SK-N-SH (cell line): ENCODE data around the gene PSTPIP1. TPM values are rescaled to one million over a fixed set of nuclear protein-coding genes. Genes with fewer than 3 reads are reported as not detected.

ENCODE experiments used
- CTCF ChIA-PET: fragments of 300-600, 350-600 bp; formaldehyde crosslinking; extraction: SDS; loops from one replicate; lab custom pipeline; 2021; lab: Yijun Ruan, JAX
- POLR2A ChIA-PET: fragments of 350-600 bp; sonication (Branson Sonifier 250); formaldehyde crosslinking; extraction: SDS; loops from one replicate; lab custom pipeline; 2020; ENCODE audit warnings: antibody characterized with exemption, inconsistent platforms; lab: Yijun Ruan, JAX
- DNase-seq: peaks from one replicate; pipeline ENCODE4 v3.0.0; 2012
- H2AFZ ChIP-seq: fragments of 200-600 bp; sonication (generic); 2 replicates; pipeline ENCODE4 v1.8.1; 2016; ENCODE audit warnings: antibody characterized with exemption, mild to moderate bottlenecking, low read depth
- H3F3A ChIP-seq: fragments of 200-600 bp; sonication (generic); replicated peaks from 2 replicates; pipeline ENCODE3; 2016; ENCODE audit warnings: antibody characterized with exemption, mild to moderate bottlenecking; ENCODE audit not compliant: insufficient read depth
- H3K27ac ChIP-seq, 2 experiments: fragments of 200-500 bp in 1 of 2; fragments of 200-600 bp in 1 of 2; sonication (Bioruptor generic) in 1 of 2; sonication (generic), shearing (Covaris generic) in 1 of 2; 2 replicates each; pipeline versions ENCODE4 v1.5.1 to v1.6.1; 2014 to 2016; ENCODE audit warnings: low read depth in 2 of 2, inconsistent platforms in 1 of 2, low read length in 1 of 2, mild to moderate bottlenecking in 1 of 2, mixed read lengths in 1 of 2
- H3K27me3 ChIP-seq: fragments of 200-600 bp; sonication (generic), shearing (Covaris generic); 2 replicates; pipeline ENCODE4 v1.6.1; 2016; ENCODE audit warnings: mixed run types; ENCODE audit not compliant: insufficient read depth
- H3K36me3 ChIP-seq, 2 experiments: fragments of 200-500 bp in 1 of 2; fragments of 200-600 bp in 1 of 2; sonication (Bioruptor generic) in 1 of 2; sonication (generic) in 1 of 2; replicated peaks in 1 of 2; 2 replicates each; pipeline versions ENCODE3 to v1.5.1; 2014 to 2016; ENCODE audit warnings: low read length in 1 of 2, mild to moderate bottlenecking in 1 of 2; ENCODE audit not compliant: insufficient read depth in 2 of 2, control insufficient read depth in 1 of 2
- H3K4me1 ChIP-seq, 2 experiments: fragments of 200-500 bp in 1 of 2; fragments of 200-600 bp in 1 of 2; sonication (Bioruptor generic) in 1 of 2; sonication (generic), shearing (Covaris generic) in 1 of 2; 2 replicates each; pipeline versions ENCODE4 v1.5.1 to v1.6.1; 2014 to 2016; ENCODE audit warnings: low read depth in 1 of 2, low read length in 1 of 2, mixed run types in 1 of 2; ENCODE audit not compliant: insufficient read depth in 2 of 2, control insufficient read depth in 1 of 2
- H3K4me2 ChIP-seq: fragments of 200-600 bp; sonication (generic), shearing (Covaris generic); 2 replicates; pipeline ENCODE4 v1.6.1; 2017; ENCODE audit warnings: mixed run types
- H3K4me3 ChIP-seq, 2 experiments: fragments of 200-500 bp in 1 of 2; fragments of 200-600 bp in 1 of 2; sonication (Bioruptor generic) in 1 of 2; sonication (generic), shearing (Covaris generic) in 1 of 2; 2 replicates each; pipeline versions ENCODE4 v1.5.1 to v1.8.1; 2014 to 2016; ENCODE audit warnings: low read depth in 2 of 2, inconsistent platforms in 1 of 2, low read length in 1 of 2, mild to moderate bottlenecking in 1 of 2, mixed read lengths in 1 of 2, moderate library complexity in 1 of 2
- H3K79me2 ChIP-seq: fragments of 200-600 bp; sonication (generic); 2 replicates; pipeline ENCODE4 v1.8.1; 2017; ENCODE audit warnings: mild to moderate bottlenecking; ENCODE audit not compliant: insufficient read depth
- H3K9ac ChIP-seq: fragments of 200-600 bp; sonication (generic); 2 replicates; pipeline ENCODE4 v1.6.1; 2017; ENCODE audit warnings: mixed run types
- H3K9me2 ChIP-seq: fragments of 200-600 bp; sonication (generic); 2 replicates; pipeline ENCODE4 v1.6.1; 2017; ENCODE audit warnings: mixed run types
- H3K9me3 ChIP-seq: fragments of 200-600 bp; sonication (generic); 2 replicates; pipeline ENCODE4 v1.6.1; 2017; ENCODE audit warnings: mixed run types, mild to moderate bottlenecking, moderate library complexity
- H4K20me1 ChIP-seq: fragments of 200-600 bp; sonication (generic); 2 replicates; pipeline ENCODE4 v1.6.1; 2017; ENCODE audit warnings: mild to moderate bottlenecking, mixed run types; ENCODE audit not compliant: insufficient read depth
- EP300 ChIP-seq, 2 experiments: IDR thresholded peaks; 2 replicates each; pipeline versions ENCODE4 v1.4.0 to v1.6.1; 2012; ENCODE audit warnings: borderline replicate concordance in 1 of 2, low read depth in 1 of 2, low read length in 1 of 2
- EZH2phosphoT487 ChIP-seq: fragments of 200-600 bp; sonication (generic); IDR thresholded peaks from 2 replicates; pipeline ENCODE4 v1.6.1; 2017; ENCODE audit warnings: low read depth, mixed run types, mild to moderate bottlenecking, antibody characterized with exemption, moderate library complexity, borderline replicate concordance
- FOXM1 ChIP-seq: IDR thresholded peaks from 2 replicates; pipeline ENCODE4 v1.4.0; 2012; ENCODE audit warnings: low read depth, mild to moderate bottlenecking
- JUND ChIP-seq: IDR thresholded peaks from 2 replicates; pipeline ENCODE4 v1.4.0; 2012
- MEF2A ChIP-seq: IDR thresholded peaks from 2 replicates; pipeline ENCODE4 v1.4.0; 2012; ENCODE audit warnings: low read depth, borderline replicate concordance
- NRF1 ChIP-seq: IDR thresholded peaks from 2 replicates; pipeline ENCODE4 v1.6.1; 2012; ENCODE audit warnings: low read depth, mild to moderate bottlenecking, low read length
- SMC3 ChIP-seq: IDR thresholded peaks from 2 replicates; pipeline ENCODE4 v1.6.1; 2012; ENCODE audit warnings: low read depth, low read length, improper control_type of control experiment
- TCF12 ChIP-seq: IDR thresholded peaks from 2 replicates; pipeline ENCODE4 v1.4.0; 2012
- WGBS: methylation state at CpG from one replicate; pipeline ENCODE4 v1.1.6; 2017; ENCODE audit warnings: low lambda C conversion rate; 5-methylcytosine and 5-hydroxymethylcytosine counted together
- polyA plus RNA-seq, 3 experiments: library from polyadenylated mRNA; depleted of rRNA; stranded (reverse); fragments of >200 nt; gene quantifications; 2 replicates each; pipeline ENCODE4 v1.2.3, GENCODE V29; 2012
- TF ChIP-seq, protein P1 (sequence below): IDR thresholded peaks from 2 replicates; pipeline ENCODE4; 2012
- TF ChIP-seq, protein P2 (sequence below): fragments of 200-600 bp; sonication (generic); IDR thresholded peaks from 2 replicates; pipeline ENCODE4 v1.6.1; 2017; ENCODE audit warnings: antibody characterized with exemption, mild to moderate bottlenecking, moderate library complexity
- TF ChIP-seq, protein P3 (sequence below): IDR thresholded peaks from 2 replicates; pipeline ENCODE4 v1.4.0; 2012; ENCODE audit warnings: low read depth, borderline replicate concordance
- TF ChIP-seq, protein P4 (sequence below): IDR thresholded peaks from 2 replicates; pipeline ENCODE4 v1.4.0; 2012; ENCODE audit warnings: low read depth
- TF ChIP-seq, protein P5 (sequence below): fragments of 150-350 bp; IDR thresholded peaks from 2 replicates; pipeline ENCODE4 v1.6.1; 2016; ENCODE audit warnings: mild to moderate bottlenecking, low read depth, low read length
- TF ChIP-seq, protein P6 (sequence below): IDR thresholded peaks from 2 replicates; pipeline ENCODE4 v1.4.0; 2012; ENCODE audit warnings: low read depth, borderline replicate concordance

PSTPIP1 gene
- polyA plus RNA-seq, 1 of the 3 experiments (the other 2 are of a cell fraction), result 0.69 TPM

DNA sequence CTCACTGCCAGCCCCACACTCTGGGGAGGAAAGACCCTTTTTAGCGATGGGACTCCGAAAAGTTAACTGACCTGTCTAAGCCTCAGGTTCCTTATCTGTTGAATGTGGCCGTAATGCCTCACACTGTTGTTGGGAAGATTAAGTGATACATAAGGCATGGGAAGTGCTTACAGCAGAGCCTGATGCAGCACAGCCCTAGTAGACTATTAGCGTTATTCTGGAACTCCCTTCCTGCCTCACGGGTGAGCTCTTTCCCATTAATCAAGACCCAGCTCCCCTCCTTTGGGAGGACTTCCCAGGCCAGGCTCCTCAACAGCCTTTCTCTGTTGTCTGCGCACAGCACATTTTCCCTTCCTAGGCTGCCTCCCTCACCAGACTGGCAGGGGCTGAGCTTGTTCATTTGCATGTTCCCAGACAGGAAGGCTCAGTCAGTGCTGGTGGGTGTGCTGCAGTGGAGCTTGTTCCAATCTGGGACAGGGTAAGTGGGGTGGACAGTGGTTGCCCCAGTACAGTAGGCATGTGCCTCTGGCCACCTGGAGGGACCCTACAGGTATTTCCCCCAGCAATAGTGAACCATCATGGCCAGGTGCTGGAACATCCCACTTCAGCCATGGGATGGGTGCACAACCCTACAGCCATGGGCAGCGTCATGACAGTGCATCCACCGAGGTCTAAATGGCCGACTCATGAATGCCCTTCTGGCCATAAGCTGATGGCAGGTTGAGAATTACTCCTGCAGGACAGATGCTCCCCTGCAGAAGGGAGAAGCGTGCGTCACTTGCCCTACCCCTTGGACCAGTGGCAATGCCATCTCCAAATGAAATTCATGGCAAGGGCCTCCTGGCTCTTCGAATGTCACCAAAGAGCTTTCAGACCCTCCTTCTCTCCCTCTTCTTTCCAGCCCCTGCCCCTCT, 5.8 kb upstream of the PSTPIP1 start:
- Histone ChIP-seq H3K4me2 (no peak overlapping the region), H3K27ac (no peak overlapping the region), H3K4me3 (no peak overlapping the region), H3K36me3 (no peaks in the 10 kb centered on the region), H3K9me3 (no peaks in the 10 kb centered on the region), H3K4me1 (no peaks in the 10 kb centered on the region; a peak in 1 of 4 replicates), H3K9ac (no peak overlapping the region), H4K20me1 (no peaks in the 10 kb centered on the region), H2AFZ (no peak overlapping the region), H3F3A (no peaks in the 10 kb centered on the region), H3K9me2 (no peaks in the 10 kb centered on the region), H3K27me3 (no peaks in the 10 kb centered on the region), H3K79me2 (no peaks in the 10 kb centered on the region)
- POLR2A ChIA-PET, result interaction anchor here (1.3 kb wide), 1 partner anchor 9 kb away, joined by 3 read pairs; no protein-coding TSS in a partner anchor
- DNase-seq, result no peak
- CTCF ChIA-PET, result interaction anchor here (1.1 to 1.4 kb wide), 3 partner anchors 9 to 137 kb away, joined by 3 read pairs; partner anchors contain the start of gene SCAPER
- WGBS, result 90% methylated on average over 10 of the region's 12 CpGs
- TF ChIP-seq SMC3 (no peak), JUND (no peak), TCF12 (no peak), FOXM1 (no peak), EP300 (IDR thresholded peaks at IDR 0.05; ENCODE audit: borderline replicate concordance in 1 of 2, low read depth in 1 of 2, low read length in 1 of 2) (no peak), EZH2phosphoT487 (no peak), NRF1 (no peak)
- TF ChIP-seq, protein P1, sequence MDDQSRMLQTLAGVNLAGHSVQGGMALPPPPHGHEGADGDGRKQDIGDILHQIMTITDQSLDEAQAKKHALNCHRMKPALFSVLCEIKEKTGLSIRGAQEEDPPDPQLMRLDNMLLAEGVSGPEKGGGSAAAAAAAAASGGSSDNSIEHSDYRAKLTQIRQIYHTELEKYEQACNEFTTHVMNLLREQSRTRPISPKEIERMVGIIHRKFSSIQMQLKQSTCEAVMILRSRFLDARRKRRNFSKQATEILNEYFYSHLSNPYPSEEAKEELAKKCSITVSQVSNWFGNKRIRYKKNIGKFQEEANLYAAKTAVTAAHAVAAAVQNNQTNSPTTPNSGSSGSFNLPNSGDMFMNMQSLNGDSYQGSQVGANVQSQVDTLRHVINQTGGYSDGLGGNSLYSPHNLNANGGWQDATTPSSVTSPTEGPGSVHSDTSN, result no peak
- TF ChIP-seq, protein P2, sequence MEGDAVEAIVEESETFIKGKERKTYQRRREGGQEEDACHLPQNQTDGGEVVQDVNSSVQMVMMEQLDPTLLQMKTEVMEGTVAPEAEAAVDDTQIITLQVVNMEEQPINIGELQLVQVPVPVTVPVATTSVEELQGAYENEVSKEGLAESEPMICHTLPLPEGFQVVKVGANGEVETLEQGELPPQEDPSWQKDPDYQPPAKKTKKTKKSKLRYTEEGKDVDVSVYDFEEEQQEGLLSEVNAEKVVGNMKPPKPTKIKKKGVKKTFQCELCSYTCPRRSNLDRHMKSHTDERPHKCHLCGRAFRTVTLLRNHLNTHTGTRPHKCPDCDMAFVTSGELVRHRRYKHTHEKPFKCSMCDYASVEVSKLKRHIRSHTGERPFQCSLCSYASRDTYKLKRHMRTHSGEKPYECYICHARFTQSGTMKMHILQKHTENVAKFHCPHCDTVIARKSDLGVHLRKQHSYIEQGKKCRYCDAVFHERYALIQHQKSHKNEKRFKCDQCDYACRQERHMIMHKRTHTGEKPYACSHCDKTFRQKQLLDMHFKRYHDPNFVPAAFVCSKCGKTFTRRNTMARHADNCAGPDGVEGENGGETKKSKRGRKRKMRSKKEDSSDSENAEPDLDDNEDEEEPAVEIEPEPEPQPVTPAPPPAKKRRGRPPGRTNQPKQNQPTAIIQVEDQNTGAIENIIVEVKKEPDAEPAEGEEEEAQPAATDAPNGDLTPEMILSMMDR, result no peak

DNA sequence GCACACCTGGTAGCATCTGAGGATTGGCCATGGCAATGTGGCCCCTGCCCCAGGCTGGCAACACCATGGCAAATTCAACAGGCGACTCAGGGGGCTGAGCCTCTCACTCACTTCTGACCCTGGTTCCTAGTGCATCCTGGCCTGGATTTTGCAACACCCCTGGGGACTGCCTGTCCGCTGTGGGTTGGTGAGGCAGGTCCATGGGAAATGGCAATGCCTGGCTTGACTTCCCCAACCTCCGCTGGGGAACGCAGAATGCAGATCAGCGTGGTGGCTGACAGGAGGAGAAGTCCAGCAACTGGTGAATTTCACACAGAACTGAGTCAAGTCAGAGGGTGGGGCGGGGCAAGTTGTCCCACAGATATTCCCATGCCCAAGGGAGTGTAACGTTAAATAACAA, 3.9 kb upstream of the PSTPIP1 start:
- no peak for DNase-seq
- Histone ChIP-seq H3K27me3 (no peaks in the 10 kb centered on the region), H3K4me3 (no peak overlapping the region), H3F3A (no peaks in the 10 kb centered on the region), H2AFZ (no peak overlapping the region), H3K4me1 (peaks cover 7 to 16% of the 10 kb centered on the region in 2 experiments; a peak in 1 of 4 replicates), H3K9me3 (no peaks in the 10 kb centered on the region), H3K27ac (no peak overlapping the region), H3K4me2 (no peak overlapping the region), H3K36me3 (no peaks in the 10 kb centered on the region), H3K9ac (no peak overlapping the region), H3K9me2 (no peaks in the 10 kb centered on the region), H3K79me2 (no peaks in the 10 kb centered on the region)
- CTCF ChIA-PET, result no interaction called here
- 82% methylated on average over 7 of the region's 7 CpGs for WGBS
- TF ChIP-seq, protein P3, sequence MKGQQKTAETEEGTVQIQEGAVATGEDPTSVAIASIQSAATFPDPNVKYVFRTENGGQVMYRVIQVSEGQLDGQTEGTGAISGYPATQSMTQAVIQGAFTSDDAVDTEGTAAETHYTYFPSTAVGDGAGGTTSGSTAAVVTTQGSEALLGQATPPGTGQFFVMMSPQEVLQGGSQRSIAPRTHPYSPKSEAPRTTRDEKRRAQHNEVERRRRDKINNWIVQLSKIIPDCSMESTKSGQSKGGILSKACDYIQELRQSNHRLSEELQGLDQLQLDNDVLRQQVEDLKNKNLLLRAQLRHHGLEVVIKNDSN, result no peak
- TF ChIP-seq, protein P4, sequence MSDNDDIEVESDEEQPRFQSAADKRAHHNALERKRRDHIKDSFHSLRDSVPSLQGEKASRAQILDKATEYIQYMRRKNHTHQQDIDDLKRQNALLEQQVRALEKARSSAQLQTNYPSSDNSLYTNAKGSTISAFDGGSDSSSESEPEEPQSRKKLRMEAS, result no peak
- TF ChIP-seq, protein P1, result no peak
- TF ChIP-seq MEF2A, result no peak
- TF ChIP-seq, protein P5, sequence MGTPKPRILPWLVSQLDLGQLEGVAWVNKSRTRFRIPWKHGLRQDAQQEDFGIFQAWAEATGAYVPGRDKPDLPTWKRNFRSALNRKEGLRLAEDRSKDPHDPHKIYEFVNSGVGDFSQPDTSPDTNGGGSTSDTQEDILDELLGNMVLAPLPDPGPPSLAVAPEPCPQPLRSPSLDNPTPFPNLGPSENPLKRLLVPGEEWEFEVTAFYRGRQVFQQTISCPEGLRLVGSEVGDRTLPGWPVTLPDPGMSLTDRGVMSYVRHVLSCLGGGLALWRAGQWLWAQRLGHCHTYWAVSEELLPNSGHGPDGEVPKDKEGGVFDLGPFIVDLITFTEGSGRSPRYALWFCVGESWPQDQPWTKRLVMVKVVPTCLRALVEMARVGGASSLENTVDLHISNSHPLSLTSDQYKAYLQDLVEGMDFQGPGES, result no peak
- TF ChIP-seq, protein P6, sequence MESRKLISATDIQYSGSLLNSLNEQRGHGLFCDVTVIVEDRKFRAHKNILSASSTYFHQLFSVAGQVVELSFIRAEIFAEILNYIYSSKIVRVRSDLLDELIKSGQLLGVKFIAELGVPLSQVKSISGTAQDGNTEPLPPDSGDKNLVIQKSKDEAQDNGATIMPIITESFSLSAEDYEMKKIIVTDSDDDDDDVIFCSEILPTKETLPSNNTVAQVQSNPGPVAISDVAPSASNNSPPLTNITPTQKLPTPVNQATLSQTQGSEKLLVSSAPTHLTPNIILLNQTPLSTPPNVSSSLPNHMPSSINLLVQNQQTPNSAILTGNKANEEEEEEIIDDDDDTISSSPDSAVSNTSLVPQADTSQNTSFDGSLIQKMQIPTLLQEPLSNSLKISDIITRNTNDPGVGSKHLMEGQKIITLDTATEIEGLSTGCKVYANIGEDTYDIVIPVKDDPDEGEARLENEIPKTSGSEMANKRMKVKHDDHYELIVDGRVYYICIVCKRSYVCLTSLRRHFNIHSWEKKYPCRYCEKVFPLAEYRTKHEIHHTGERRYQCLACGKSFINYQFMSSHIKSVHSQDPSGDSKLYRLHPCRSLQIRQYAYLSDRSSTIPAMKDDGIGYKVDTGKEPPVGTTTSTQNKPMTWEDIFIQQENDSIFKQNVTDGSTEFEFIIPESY, result no peak
- TF ChIP-seq, all 33 proteins: peak for 0
- H4K20me1 ChIP-seq, result no peaks in the 10 kb centered on the region
- POLR2A ChIA-PET, result no interaction called here
